ENCODE results near the gene CATSPERB.
"Not testable (repeated sequence)": the region's sequence is repeated elsewhere in the genome, so short reads cannot be mapped to it uniquely, and the experiment has no call there.

CATSPERB gene

DNA sequence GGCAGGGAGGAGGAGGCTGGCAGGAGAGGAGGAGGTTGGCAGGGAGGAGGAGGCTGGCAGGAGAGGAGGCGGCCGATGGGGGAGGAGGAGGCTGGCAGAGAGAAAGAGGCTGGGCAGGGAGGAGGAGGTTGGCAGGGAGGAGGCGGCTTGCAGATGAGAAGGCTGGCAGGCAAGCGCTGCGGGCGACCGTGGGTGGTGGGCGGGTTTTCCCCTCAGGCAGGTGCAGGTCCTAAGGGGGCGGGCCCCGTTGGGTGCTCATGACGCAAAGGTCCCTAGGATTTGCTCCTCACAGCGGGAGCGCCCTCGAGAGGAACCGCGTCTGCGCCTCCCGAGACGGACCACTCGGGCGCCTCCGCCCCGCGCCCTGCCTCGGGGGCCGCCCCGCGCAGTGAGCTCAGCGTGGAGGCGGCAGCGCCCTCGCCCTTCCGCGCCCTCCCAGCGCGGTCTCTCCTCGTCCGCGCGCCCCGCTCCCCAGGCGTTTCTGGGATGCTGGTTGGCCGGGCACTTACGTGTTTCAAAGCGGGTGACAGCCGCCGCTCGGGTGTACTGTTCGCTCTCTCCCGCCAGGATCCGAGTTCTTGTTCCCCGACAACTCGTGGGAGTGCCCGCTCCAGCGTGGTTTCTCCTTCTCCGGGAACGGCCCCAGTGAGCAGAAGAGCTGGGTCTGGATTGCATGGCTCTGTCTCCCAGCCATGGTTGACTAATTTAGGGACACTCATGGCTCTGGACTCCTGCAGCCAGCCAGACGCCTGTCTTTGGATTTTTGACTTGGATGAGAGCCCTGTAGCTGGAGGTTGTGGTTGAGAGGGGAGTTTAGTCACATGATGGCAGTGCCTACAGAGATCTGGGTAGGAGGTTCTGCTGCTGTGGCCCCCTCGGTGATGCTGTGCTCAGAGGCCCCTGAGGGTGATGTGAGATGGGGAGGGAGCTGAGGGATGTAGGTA is 157.7 kb downstream of the CATSPERB start:
- DNase-seq (ENCODE audit: low read depth in 2 of 2): peak; percentile 31 to 48

DNA sequence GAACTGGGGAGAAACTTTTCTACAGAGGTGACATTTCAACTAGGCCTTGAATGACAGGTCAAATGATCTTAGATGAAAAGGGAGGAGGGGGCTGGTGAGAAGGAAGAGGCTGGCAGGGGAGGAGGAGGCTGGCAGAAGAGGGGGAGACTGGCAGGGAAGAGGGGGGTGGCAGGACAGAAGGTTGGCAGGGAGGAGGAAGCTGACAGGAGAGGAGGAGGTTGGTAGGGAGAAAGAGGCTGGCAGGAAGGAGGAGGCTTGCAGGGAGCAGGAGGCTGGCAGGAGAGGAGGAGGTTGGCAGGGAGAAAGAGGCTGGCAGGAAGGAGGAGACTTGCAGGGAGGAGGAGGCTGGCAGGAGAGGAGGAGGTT is 158.4 kb downstream of the CATSPERB start:
- H3K4me3 ChIP-seq (replicated peaks in 1 of 2; ENCODE audit: low read depth in 2 of 2, low read length in 2 of 2): no peak overlapping the region
- no peak for DNase-seq (ENCODE audit: low read depth in 2 of 2)
- TF ChIP-seq CTCF (IDR thresholded peaks at IDR 0.05; ENCODE audit: low read depth, low read length): no peak

More for the DNA sequence above, 157.7 kb downstream of the CATSPERB start:
- TF ChIP-seq CTCF (IDR thresholded peaks at IDR 0.05; ENCODE audit: low read depth, low read length): no peak
- peak overlapping the region; percentile 39 to 48 for H3K4me3 ChIP-seq (replicated peaks in 1 of 2; ENCODE audit: low read depth in 2 of 2, low read length in 2 of 2)

DNA sequence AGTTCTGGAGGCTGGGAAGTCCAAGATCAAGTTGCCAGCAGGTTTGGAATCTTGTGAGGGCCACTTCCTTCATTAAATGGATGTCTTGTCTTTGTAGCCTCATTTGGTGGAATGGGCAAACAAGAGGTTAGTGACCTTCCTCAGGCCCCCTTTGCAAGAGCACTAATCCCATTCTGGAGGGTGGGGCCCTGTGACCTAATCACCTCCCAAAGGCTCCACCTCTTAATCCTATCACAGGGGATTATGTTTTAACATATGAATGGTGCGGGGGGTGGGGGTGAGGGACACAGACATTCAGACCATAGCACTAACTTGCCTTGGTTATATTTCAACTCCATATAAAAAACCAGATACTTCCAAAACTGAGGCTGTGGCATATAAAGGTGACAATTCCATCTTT is 161.9 kb downstream of the CATSPERB start:
- no peak overlapping the region for H3K4me3 ChIP-seq (replicated peaks in 1 of 2; ENCODE audit: low read depth in 2 of 2, low read length in 2 of 2)
- no peak for TF ChIP-seq CTCF (IDR thresholded peaks at IDR 0.05; ENCODE audit: low read depth, low read length)
- no peak for DNase-seq (ENCODE audit: low read depth in 2 of 2)

DNA sequence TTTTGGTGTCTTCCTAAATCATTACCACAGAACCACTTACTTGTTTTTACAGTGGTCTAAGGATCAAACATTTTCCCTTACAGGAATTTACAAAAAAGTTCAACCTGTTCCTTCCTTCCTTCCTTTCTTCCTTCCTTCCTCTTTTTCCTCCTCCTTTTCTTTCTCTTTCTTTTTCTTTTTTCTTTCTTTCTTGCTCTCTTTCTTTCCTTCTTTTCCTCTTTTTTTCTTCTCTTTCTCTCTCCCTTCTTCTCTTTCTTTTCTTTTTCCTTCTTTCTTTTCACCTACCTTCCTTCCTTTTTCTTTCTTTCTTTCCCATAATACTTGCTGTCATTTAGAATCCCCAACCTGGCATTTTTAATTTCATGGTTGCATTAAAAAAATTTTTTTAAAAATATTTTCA is 162.6 kb downstream of the CATSPERB start:
- DNase-seq (ENCODE audit: low read depth in 2 of 2): no peak
- TF ChIP-seq CTCF (IDR thresholded peaks at IDR 0.05; ENCODE audit: low read depth, low read length): no peak

DNA sequence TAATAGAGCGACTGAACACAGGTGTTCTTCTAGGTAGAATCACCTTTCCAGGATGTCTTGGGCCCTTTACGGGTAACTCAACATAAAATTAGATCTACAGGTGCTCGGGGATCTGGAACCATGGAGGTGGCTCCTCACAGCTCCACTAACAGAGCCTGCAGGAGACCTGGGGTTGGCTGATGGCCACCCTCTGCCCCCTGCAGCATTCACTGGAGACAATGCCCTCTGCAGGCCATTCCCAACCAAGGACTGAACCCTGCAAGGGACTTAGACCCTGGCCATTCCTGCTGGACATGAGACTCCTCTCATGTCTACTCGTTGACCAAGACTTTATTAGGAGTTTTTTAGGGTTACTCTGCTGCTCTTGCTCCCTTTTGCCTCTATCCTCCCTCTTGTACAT is 163.3 kb downstream of the CATSPERB start:
- no peak for TF ChIP-seq CTCF (IDR thresholded peaks at IDR 0.05; ENCODE audit: low read depth, low read length)
- H3K4me3 ChIP-seq (replicated peaks in 1 of 2; ENCODE audit: low read depth in 2 of 2, low read length in 2 of 2): no peak overlapping the region
- no peak for DNase-seq (ENCODE audit: low read depth in 2 of 2)

More for the DNA sequence above, 162.6 kb downstream of the CATSPERB start:
- H3K4me3 ChIP-seq (replicated peaks in 1 of 2; ENCODE audit: low read depth in 2 of 2, low read length in 2 of 2): no peak overlapping the region

GRCh38 chr14:91567827-91568226 is 164.1 kb downstream of the CATSPERB start:
- DNase-seq (ENCODE audit: low read depth in 2 of 2); H3K4me3 ChIP-seq (replicated peaks in 1 of 2; ENCODE audit: low read depth in 2 of 2, low read length in 2 of 2): not testable (repeated sequence)

- DNase-seq (ENCODE audit: low read depth in 2 of 2): no peak
- TF ChIP-seq CTCF (IDR thresholded peaks at IDR 0.05; ENCODE audit: low read depth, low read length): no peak
- H3K4me3 ChIP-seq (replicated peaks in 1 of 2; ENCODE audit: low read depth in 2 of 2, low read length in 2 of 2): no peak overlapping the region
Measured at GRCh38 chr14:91555531-91555930, 176.4 kb downstream of the CATSPERB start.

Data from cardiac fibroblast (primary cell).